K562 (cell line): ENCODE measurements around the gene PALMD. TPM values are rescaled to one million over a fixed set of nuclear protein-coding genes. Genes with fewer than 3 reads are reported as not detected.

Source experiments
- COPS2 ChIP-seq: fragments of 450-650 bp; conservative IDR thresholded peaks from 2 replicates; pipeline ENCODE4 v1.6.1; 2016; ENCODE audit warnings: mild to moderate bottlenecking, moderate library complexity
- ZNF324 ChIP-seq: fragments of 250-450 bp; sonication (Bioruptor Pico); IDR thresholded peaks from 2 replicates; pipeline ENCODE4 v1.4.0; 2020; ENCODE audit warnings: mild to moderate bottlenecking
- ZNF507 ChIP-seq: conservative IDR thresholded peaks from 2 replicates; pipeline ENCODE4 v1.6.1; 2017; ENCODE audit warnings: missing genetic modification characterization, missing compliant biosample characterization
- ZNF707 ChIP-seq: fragments of 250-450 bp; sonication (Bioruptor Pico); conservative IDR thresholded peaks from 2 replicates; pipeline ENCODE4 v1.8.0; 2022; ENCODE audit warnings: inconsistent platforms, mild to moderate bottlenecking, moderate library complexity
- polyA plus RNA-seq, 8 experiments: library from polyadenylated mRNA; depleted of rRNA in 4 of 8; stranded (reverse) in 5 of 8; unstranded in 3 of 8; fragments of >200 nt; fragmentation: Nextera tagmentation in 2 of 8; fragmentation: Illumina TruSeq in 1 of 8; extraction: Ambion mirVana in 2 of 8; extraction: Trizol in 1 of 8; gene quantifications; 2 replicates each; pipeline versions ENCODE4 v1.2.1 to v1.2.3, GENCODE V29; 2011 to 2014; ENCODE audit warnings: inconsistent platforms in 1 of 8, missing spikeins in 1 of 8
- total RNA-seq, 7 experiments: library from RNA; depleted of rRNA in 6 of 7; stranded (reverse); fragments of >200 nt in 6 of 7; fragmentation: Illumina TruSeq in 2 of 7; extraction: Trizol in 2 of 7; gene quantifications; 2 replicates each; pipeline versions ENCODE4 v1.2.1 to v1.2.3, GENCODE V29; 2011 to 2021; ENCODE audit warnings: low replicate concordance in 1 of 7
- TF ChIP-seq, protein P1 (sequence below): fragments of 200-600 bp; sonication (generic); IDR thresholded peaks from one replicate; pipeline ENCODE4 v1.6.1; 2012; ENCODE audit warnings: mild to moderate bottlenecking, low read depth, low read length, inconsistent platforms
- TF ChIP-seq, protein P2 (sequence below): fragments of 250-450 bp; sonication (Bioruptor Pico); IDR thresholded peaks from 2 replicates; pipeline ENCODE4 v1.4.0; 2020
- TF ChIP-seq, protein P3 (sequence below), 2 experiments: fragments of 200-800 bp in 1 of 2; sonication (Bioruptor generic) in 1 of 2; sonication (generic) in 1 of 2; formaldehyde crosslinking in 1 of 2; IDR thresholded peaks in 1 of 2; conservative IDR thresholded peaks in 1 of 2; 2 replicates each; pipeline versions ENCODE4 v1.5.0 to v1.6.1; 2016 to 2020; ENCODE audit warnings: missing compliant biosample characterization in 1 of 2, missing genetic modification characterization in 1 of 2, missing genetic modification reagents in 1 of 2
- TF ChIP-seq, protein P4 (sequence below): fragments of 450-650 bp; IDR thresholded peaks from 2 replicates; pipeline ENCODE4 v1.6.1; 2016; ENCODE audit warnings: low read depth, mild to moderate bottlenecking, moderate library complexity

Gene PALMD
- total and polyA plus RNA-seq, 9 of the 15 experiments (the other 6 are each of a cell fraction or from before 2014, with no cell fraction given) = 2.7 to 13.5 (median 5.4) TPM

DNA sequence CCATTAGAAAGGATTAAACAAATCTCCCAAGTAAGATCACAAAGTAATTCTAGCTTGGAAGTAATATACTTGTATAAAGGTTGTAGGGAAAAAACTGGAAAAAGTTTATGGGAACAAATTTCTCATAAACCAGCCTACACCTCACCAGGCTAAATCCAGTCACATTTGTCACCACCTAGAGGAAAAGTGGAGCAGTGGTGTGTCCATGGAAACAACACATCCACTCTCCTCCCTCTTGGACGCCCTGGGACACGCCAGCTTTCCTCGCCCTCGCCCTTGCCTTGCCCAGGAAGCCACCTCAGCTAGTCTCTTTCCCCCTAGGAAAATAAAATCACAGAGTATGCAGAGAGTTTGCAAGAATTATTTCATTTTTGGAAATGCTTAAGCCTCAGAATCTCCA is 2.2 kb downstream of the PALMD start (continued):
- TF ChIP-seq, protein P1, sequence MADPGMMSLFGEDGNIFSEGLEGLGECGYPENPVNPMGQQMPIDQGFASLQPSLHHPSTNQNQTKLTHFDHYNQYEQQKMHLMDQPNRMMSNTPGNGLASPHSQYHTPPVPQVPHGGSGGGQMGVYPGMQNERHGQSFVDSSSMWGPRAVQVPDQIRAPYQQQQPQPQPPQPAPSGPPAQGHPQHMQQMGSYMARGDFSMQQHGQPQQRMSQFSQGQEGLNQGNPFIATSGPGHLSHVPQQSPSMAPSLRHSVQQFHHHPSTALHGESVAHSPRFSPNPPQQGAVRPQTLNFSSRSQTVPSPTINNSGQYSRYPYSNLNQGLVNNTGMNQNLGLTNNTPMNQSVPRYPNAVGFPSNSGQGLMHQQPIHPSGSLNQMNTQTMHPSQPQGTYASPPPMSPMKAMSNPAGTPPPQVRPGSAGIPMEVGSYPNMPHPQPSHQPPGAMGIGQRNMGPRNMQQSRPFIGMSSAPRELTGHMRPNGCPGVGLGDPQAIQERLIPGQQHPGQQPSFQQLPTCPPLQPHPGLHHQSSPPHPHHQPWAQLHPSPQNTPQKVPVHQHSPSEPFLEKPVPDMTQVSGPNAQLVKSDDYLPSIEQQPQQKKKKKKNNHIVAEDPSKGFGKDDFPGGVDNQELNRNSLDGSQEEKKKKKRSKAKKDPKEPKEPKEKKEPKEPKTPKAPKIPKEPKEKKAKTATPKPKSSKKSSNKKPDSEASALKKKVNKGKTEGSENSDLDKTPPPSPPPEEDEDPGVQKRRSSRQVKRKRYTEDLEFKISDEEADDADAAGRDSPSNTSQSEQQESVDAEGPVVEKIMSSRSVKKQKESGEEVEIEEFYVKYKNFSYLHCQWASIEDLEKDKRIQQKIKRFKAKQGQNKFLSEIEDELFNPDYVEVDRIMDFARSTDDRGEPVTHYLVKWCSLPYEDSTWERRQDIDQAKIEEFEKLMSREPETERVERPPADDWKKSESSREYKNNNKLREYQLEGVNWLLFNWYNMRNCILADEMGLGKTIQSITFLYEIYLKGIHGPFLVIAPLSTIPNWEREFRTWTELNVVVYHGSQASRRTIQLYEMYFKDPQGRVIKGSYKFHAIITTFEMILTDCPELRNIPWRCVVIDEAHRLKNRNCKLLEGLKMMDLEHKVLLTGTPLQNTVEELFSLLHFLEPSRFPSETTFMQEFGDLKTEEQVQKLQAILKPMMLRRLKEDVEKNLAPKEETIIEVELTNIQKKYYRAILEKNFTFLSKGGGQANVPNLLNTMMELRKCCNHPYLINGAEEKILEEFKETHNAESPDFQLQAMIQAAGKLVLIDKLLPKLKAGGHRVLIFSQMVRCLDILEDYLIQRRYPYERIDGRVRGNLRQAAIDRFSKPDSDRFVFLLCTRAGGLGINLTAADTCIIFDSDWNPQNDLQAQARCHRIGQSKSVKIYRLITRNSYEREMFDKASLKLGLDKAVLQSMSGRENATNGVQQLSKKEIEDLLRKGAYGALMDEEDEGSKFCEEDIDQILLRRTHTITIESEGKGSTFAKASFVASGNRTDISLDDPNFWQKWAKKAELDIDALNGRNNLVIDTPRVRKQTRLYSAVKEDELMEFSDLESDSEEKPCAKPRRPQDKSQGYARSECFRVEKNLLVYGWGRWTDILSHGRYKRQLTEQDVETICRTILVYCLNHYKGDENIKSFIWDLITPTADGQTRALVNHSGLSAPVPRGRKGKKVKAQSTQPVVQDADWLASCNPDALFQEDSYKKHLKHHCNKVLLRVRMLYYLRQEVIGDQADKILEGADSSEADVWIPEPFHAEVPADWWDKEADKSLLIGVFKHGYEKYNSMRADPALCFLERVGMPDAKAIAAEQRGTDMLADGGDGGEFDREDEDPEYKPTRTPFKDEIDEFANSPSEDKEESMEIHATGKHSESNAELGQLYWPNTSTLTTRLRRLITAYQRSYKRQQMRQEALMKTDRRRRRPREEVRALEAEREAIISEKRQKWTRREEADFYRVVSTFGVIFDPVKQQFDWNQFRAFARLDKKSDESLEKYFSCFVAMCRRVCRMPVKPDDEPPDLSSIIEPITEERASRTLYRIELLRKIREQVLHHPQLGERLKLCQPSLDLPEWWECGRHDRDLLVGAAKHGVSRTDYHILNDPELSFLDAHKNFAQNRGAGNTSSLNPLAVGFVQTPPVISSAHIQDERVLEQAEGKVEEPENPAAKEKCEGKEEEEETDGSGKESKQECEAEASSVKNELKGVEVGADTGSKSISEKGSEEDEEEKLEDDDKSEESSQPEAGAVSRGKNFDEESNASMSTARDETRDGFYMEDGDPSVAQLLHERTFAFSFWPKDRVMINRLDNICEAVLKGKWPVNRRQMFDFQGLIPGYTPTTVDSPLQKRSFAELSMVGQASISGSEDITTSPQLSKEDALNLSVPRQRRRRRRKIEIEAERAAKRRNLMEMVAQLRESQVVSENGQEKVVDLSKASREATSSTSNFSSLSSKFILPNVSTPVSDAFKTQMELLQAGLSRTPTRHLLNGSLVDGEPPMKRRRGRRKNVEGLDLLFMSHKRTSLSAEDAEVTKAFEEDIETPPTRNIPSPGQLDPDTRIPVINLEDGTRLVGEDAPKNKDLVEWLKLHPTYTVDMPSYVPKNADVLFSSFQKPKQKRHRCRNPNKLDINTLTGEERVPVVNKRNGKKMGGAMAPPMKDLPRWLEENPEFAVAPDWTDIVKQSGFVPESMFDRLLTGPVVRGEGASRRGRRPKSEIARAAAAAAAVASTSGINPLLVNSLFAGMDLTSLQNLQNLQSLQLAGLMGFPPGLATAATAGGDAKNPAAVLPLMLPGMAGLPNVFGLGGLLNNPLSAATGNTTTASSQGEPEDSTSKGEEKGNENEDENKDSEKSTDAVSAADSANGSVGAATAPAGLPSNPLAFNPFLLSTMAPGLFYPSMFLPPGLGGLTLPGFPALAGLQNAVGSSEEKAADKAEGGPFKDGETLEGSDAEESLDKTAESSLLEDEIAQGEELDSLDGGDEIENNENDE = no peak
- no peak for TF ChIP-seq COPS2
- no peak for TF ChIP-seq ZNF324 (CRISPR knock-in tag)
- TF ChIP-seq, protein P2, sequence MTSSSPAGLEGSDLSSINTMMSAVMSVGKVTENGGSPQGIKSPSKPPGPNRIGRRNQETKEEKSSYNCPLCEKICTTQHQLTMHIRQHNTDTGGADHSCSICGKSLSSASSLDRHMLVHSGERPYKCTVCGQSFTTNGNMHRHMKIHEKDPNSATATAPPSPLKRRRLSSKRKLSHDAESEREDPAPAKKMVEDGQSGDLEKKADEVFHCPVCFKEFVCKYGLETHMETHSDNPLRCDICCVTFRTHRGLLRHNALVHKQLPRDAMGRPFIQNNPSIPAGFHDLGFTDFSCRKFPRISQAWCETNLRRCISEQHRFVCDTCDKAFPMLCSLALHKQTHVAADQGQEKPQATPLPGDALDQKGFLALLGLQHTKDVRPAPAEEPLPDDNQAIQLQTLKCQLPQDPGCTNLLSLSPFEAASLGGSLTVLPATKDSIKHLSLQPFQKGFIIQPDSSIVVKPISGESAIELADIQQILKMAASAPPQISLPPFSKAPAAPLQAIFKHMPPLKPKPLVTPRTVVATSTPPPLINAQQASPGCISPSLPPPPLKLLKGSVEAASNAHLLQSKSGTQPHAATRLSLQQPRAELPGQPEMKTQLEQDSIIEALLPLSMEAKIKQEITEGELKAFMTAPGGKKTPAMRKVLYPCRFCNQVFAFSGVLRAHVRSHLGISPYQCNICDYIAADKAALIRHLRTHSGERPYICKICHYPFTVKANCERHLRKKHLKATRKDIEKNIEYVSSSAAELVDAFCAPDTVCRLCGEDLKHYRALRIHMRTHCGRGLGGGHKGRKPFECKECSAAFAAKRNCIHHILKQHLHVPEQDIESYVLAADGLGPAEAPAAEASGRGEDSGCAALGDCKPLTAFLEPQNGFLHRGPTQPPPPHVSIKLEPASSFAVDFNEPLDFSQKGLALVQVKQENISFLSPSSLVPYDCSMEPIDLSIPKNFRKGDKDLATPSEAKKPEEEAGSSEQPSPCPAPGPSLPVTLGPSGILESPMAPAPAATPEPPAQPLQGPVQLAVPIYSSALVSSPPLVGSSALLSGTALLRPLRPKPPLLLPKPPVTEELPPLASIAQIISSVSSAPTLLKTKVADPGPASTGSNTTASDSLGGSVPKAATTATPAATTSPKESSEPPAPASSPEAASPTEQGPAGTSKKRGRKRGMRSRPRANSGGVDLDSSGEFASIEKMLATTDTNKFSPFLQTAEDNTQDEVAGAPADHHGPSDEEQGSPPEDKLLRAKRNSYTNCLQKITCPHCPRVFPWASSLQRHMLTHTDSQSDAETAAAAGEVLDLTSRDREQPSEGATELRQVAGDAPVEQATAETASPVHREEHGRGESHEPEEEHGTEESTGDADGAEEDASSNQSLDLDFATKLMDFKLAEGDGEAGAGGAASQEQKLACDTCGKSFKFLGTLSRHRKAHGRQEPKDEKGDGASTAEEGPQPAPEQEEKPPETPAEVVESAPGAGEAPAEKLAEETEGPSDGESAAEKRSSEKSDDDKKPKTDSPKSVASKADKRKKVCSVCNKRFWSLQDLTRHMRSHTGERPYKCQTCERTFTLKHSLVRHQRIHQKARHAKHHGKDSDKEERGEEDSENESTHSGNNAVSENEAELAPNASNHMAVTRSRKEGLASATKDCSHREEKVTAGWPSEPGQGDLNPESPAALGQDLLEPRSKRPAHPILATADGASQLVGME = no peak
- TF ChIP-seq ZNF707 (CRISPR knock-in tag) = no peak
- TF ChIP-seq ZNF507 (tag) = no peak
- TF ChIP-seq, protein P3, sequence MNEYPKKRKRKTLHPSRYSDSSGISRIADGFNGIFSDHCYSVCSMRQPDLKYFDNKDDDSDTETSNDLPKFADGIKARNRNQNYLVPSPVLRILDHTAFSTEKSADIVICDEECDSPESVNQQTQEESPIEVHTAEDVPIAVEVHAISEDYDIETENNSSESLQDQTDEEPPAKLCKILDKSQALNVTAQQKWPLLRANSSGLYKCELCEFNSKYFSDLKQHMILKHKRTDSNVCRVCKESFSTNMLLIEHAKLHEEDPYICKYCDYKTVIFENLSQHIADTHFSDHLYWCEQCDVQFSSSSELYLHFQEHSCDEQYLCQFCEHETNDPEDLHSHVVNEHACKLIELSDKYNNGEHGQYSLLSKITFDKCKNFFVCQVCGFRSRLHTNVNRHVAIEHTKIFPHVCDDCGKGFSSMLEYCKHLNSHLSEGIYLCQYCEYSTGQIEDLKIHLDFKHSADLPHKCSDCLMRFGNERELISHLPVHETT (CRISPR knock-in tag; conservative IDR thresholded peaks at IDR 0.05 in 1 of 2, IDR thresholded peaks at IDR 0.05 in 1 of 2) = no peak
- TF ChIP-seq, protein P4, sequence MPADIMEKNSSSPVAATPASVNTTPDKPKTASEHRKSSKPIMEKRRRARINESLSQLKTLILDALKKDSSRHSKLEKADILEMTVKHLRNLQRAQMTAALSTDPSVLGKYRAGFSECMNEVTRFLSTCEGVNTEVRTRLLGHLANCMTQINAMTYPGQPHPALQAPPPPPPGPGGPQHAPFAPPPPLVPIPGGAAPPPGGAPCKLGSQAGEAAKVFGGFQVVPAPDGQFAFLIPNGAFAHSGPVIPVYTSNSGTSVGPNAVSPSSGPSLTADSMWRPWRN = no peak
